Breast epithelium (tissue), 3 donors: Measurements from ENCODE around the gene PAOX.

Experiments
- POLR2A ChIP-seq: fragments of 450-650 bp; IDR thresholded peaks from one replicate; pipeline ENCODE4 v1.6.1; 2016; ENCODE audit warnings: antibody characterized with exemption, mild to moderate bottlenecking, moderate library complexity
- TF ChIP-seq, protein P1 (sequence below), 3 donors: fragments of 450-650 bp; IDR thresholded peaks; one replicate each; pipeline ENCODE4 v1.5.1; 2016 to 2017; ENCODE audit warnings: antibody characterized with exemption in 3 of 3, mild to moderate bottlenecking in 3 of 3, moderate library complexity in 3 of 3

DNA sequence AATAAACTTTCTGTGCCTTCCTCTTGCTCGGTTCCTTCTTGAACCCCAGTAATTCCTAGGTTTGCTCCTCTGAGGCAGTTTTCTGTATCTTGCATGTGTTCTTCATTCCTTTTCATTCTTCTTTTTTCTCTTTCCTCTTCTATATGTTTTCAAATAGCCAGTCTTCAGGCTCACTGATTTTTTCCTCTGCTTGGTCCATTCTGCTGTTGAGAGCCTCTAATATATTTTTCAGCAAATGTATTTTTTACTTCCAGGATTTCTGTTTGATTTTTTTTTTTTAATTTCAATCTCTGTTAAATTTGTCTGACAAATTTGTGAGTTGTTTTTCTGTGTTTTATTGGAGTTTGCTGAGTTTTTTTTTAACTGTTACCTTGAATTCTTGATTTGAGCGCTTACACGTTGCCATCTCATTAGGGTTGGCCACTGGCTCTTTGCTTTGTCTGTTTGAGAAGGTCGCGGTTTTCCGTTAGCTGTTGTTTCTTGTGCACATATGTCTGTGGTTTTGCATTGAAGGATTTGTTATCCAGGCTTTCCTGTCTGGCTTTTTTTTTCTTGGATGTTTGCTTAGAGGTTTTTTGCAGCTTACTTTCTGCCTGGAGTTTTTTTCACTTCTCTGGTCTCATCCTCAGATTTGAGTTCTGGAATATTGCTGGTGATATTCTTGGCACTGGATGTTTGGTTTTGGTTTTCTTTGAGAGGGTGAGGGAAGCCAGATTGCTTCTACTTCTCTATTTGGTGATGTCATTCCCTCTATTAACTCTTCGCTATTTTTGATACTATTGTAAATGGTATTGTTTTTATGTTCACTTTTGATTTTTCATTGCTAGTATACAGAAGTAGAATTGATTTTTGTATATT is 32.7 kb downstream of the PAOX start:
- TF ChIP-seq, protein P1, sequence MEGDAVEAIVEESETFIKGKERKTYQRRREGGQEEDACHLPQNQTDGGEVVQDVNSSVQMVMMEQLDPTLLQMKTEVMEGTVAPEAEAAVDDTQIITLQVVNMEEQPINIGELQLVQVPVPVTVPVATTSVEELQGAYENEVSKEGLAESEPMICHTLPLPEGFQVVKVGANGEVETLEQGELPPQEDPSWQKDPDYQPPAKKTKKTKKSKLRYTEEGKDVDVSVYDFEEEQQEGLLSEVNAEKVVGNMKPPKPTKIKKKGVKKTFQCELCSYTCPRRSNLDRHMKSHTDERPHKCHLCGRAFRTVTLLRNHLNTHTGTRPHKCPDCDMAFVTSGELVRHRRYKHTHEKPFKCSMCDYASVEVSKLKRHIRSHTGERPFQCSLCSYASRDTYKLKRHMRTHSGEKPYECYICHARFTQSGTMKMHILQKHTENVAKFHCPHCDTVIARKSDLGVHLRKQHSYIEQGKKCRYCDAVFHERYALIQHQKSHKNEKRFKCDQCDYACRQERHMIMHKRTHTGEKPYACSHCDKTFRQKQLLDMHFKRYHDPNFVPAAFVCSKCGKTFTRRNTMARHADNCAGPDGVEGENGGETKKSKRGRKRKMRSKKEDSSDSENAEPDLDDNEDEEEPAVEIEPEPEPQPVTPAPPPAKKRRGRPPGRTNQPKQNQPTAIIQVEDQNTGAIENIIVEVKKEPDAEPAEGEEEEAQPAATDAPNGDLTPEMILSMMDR (IDR thresholded peaks at IDR 0.05): no peak
- TF ChIP-seq POLR2A: no peak
